K562 (cell line): ENCODE results near the gene VTN. TPM values are rescaled to one million over a fixed set of nuclear protein-coding genes. Genes with fewer than 3 reads are reported as not detected.
A peak's percentile ranks its signal among the peaks of the same experiment; 100 is the strongest.

Experiments used
- CBFA2T2 ChIP-seq: fragments of 450-650 bp; conservative IDR thresholded peaks from 2 replicates; pipeline ENCODE4 v1.6.1; 2017; ENCODE audit warnings: mild to moderate bottlenecking
- MEF2A ChIP-seq: IDR thresholded peaks from 2 replicates; pipeline ENCODE4 v1.6.1; 2011; ENCODE audit warnings: low read depth, mild to moderate bottlenecking, low read length, moderate library complexity; ENCODE audit not compliant: control insufficient read depth
- MIER1 ChIP-seq: fragments of 450-650 bp; IDR thresholded peaks from 2 replicates; pipeline ENCODE4 v1.6.1; 2016; ENCODE audit warnings: antibody characterized with exemption, mild to moderate bottlenecking, low read depth
- MXD1 ChIP-seq: fragments of 250-450 bp; sonication (Bioruptor Pico); IDR thresholded peaks from 2 replicates; pipeline ENCODE4 v1.8.0; 2021; ENCODE audit warnings: borderline replicate concordance, mild to moderate bottlenecking, moderate library complexity; ENCODE audit not compliant: poor library complexity, severe bottlenecking
- NELFE ChIP-seq: IDR thresholded peaks from 2 replicates; pipeline ENCODE4 v1.6.1; 2011; ENCODE audit warnings: mild to moderate bottlenecking; ENCODE audit not compliant: insufficient read depth, insufficient read length
- NR0B1 ChIP-seq: fragments of 450-650 bp; IDR thresholded peaks from one replicate; pipeline ENCODE4 v1.6.1; 2018; ENCODE audit warnings: mild to moderate bottlenecking, moderate library complexity; ENCODE audit not compliant: partially characterized antibody
- NR4A1 ChIP-seq, 2 experiments: fragments of 250-450 bp in 1 of 2; fragments of 450-650 bp in 1 of 2; sonication (Bioruptor Pico) in 1 of 2; IDR thresholded peaks; 2 replicates each; pipeline versions ENCODE4 v1.4.0 to v1.6.1; 2016 to 2020; ENCODE audit warnings: mild to moderate bottlenecking in 2 of 2, missing compliant biosample characterization in 1 of 2, missing genetic modification characterization in 1 of 2, moderate library complexity in 1 of 2
- PCBP2 ChIP-seq: fragments of 200-400 bp; formaldehyde crosslinking; IDR thresholded peaks from 2 replicates; pipeline ENCODE4 v1.6.1; 2018; ENCODE audit warnings: low read length, low read depth, mild to moderate bottlenecking, moderate library complexity; ENCODE audit not compliant: poor library complexity, severe bottlenecking
- POLR2B ChIP-seq: fragments of 450-650 bp; IDR thresholded peaks from 2 replicates; pipeline ENCODE4 v1.6.1; 2018; ENCODE audit warnings: low read depth; ENCODE audit not compliant: partially characterized antibody
- POLR3A ChIP-seq: IDR thresholded peaks from 2 replicates; pipeline ENCODE4 v1.6.1; 2011; ENCODE audit warnings: borderline replicate concordance, mild to moderate bottlenecking, moderate library complexity; ENCODE audit not compliant: insufficient read length, insufficient read depth; ENCODE audit errors: extremely low read depth
- PRPF4 ChIP-seq: fragments of 200-400 bp; formaldehyde crosslinking; IDR thresholded peaks from one replicate; pipeline ENCODE4 v1.6.1; 2017; ENCODE audit warnings: low read length, low read depth, mild to moderate bottlenecking; ENCODE audit not compliant: insufficient read depth, poor library complexity, severe bottlenecking
- RBM17 ChIP-seq: fragments of 200-400 bp; formaldehyde crosslinking; IDR thresholded peaks from 2 replicates; pipeline ENCODE4 v1.6.1; 2017; ENCODE audit warnings: low read depth, mild to moderate bottlenecking, low read length, borderline replicate concordance
- SAP30 ChIP-seq: fragments of 200-600 bp; sonication (generic); IDR thresholded peaks from 2 replicates; pipeline ENCODE4 v1.6.1; 2012; ENCODE audit warnings: borderline replicate concordance, low read depth, mild to moderate bottlenecking, moderate library complexity, low read length, control low read depth, inconsistent platforms; ENCODE audit not compliant: insufficient read depth, poor library complexity, severe bottlenecking
- WHSC1 ChIP-seq: IDR thresholded peaks from one replicate; pipeline ENCODE4 v1.6.1; 2012; ENCODE audit warnings: low read length, control low read depth, inconsistent platforms
- ZNF133 ChIP-seq: fragments of 250-450 bp; sonication (Bioruptor Pico); IDR thresholded peaks from 2 replicates; pipeline ENCODE4 v1.4.0; 2020; ENCODE audit warnings: mild to moderate bottlenecking
- ZNF143 ChIP-seq: sonication (generic); formaldehyde crosslinking; IDR thresholded peaks from 2 replicates; pipeline ENCODE4 v1.9.0; 2022; ENCODE audit warnings: mild to moderate bottlenecking, missing genetic modification reagents
- ZNF354B ChIP-seq: fragments of 250-450 bp; sonication (Bioruptor Pico); IDR thresholded peaks from 2 replicates; pipeline ENCODE4 v1.4.0; 2020
- ZNF639 ChIP-seq, 2 experiments: fragments of 200-800 bp in 1 of 2; sonication (Bioruptor generic) in 1 of 2; sonication (generic) in 1 of 2; formaldehyde crosslinking in 1 of 2; IDR thresholded peaks in 1 of 2; conservative IDR thresholded peaks in 1 of 2; 2 replicates each; pipeline versions ENCODE4 v1.5.0 to v1.6.1; 2016 to 2020; ENCODE audit warnings: missing compliant biosample characterization in 1 of 2, missing genetic modification characterization in 1 of 2, missing genetic modification reagents in 1 of 2
- ZSCAN29 ChIP-seq: fragments of 450-650 bp; IDR thresholded peaks from 2 replicates; pipeline ENCODE4 v1.6.1; 2017
- polyA plus RNA-seq, 8 experiments: library from polyadenylated mRNA; depleted of rRNA in 4 of 8; stranded (reverse) in 5 of 8; unstranded in 3 of 8; fragments of >200 nt; fragmentation: Nextera tagmentation in 2 of 8; fragmentation: Illumina TruSeq in 1 of 8; extraction: Ambion mirVana in 2 of 8; extraction: Trizol in 1 of 8; gene quantifications; 2 replicates each; pipeline versions ENCODE4 v1.2.1 to v1.2.3, GENCODE V29; 2011 to 2014; ENCODE audit warnings: inconsistent platforms in 1 of 8, missing spikeins in 1 of 8
- total RNA-seq, 7 experiments: library from RNA; depleted of rRNA in 6 of 7; stranded (reverse); fragments of >200 nt in 6 of 7; fragmentation: Illumina TruSeq in 2 of 7; extraction: Trizol in 2 of 7; gene quantifications; 2 replicates each; pipeline versions ENCODE4 v1.2.1 to v1.2.3, GENCODE V29; 2011 to 2021; ENCODE audit warnings: low replicate concordance in 1 of 7
- TF ChIP-seq, protein P1 (sequence below): sonication (generic); formaldehyde crosslinking; IDR thresholded peaks from 2 replicates; pipeline ENCODE4 v1.8.0; 2022; ENCODE audit warnings: missing genetic modification reagents, mild to moderate bottlenecking, borderline replicate concordance

VTN gene
- total and polyA plus RNA-seq, 9 of the 15 experiments (the other 6 are each of a cell fraction or from before 2014, with no cell fraction given), result 0.13 to 1.0 (median 0.29) TPM; not detected in 1

GRCh38 chr17:28318759-28319597, 51.1 kb downstream of the VTN start, which contains the start of gene TMEM97 (continued):
- TF ChIP-seq SAP30 (peak; percentile 25), PCBP2 (no peak), MXD1 (CRISPR knock-in tag) (no peak), WHSC1 (no peak), MEF2A (no peak), NR0B1 (no peak), ZNF354B (no peak), MIER1 (no peak), ZNF143 (CRISPR knock-in tag) (no peak), POLR3A (no peak), PRPF4 (no peak), CBFA2T2 (no peak), NELFE (no peak), POLR2B (no peak), ZSCAN29 (0 out of 2 replicates have a peak, but pooled peaks have one; percentile 11), NR4A1 (CRISPR knock-in tag; IDR thresholded peaks at IDR 0.05) (no peak), NR4A1 (tag; IDR thresholded peaks at IDR 0.05) (no peak), ZNF639 (CRISPR knock-in tag; conservative IDR thresholded peaks at IDR 0.05 in 1 of 2, IDR thresholded peaks at IDR 0.05 in 1 of 2) (no peak), RBM17 (no peak), ZNF133 (no peak)
- TF ChIP-seq, protein P1, sequence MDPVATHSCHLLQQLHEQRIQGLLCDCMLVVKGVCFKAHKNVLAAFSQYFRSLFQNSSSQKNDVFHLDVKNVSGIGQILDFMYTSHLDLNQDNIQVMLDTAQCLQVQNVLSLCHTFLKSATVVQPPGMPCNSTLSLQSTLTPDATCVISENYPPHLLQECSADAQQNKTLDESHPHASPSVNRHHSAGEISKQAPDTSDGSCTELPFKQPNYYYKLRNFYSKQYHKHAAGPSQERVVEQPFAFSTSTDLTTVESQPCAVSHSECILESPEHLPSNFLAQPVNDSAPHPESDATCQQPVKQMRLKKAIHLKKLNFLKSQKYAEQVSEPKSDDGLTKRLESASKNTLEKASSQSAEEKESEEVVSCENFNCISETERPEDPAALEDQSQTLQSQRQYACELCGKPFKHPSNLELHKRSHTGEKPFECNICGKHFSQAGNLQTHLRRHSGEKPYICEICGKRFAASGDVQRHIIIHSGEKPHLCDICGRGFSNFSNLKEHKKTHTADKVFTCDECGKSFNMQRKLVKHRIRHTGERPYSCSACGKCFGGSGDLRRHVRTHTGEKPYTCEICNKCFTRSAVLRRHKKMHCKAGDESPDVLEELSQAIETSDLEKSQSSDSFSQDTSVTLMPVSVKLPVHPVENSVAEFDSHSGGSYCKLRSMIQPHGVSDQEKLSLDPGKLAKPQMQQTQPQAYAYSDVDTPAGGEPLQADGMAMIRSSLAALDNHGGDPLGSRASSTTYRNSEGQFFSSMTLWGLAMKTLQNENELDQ (CRISPR knock-in tag), result no peak
